ENCODE data around the gene SLC6A12. TPM values are rescaled to one million over a fixed set of nuclear protein-coding genes. Genes with fewer than 3 reads are reported as not detected.
"Not testable (repeated sequence)": the region's sequence is repeated elsewhere in the genome, so short reads cannot be mapped to it uniquely, and the experiment has no call there.

Gene SLC6A12
- total RNA-seq, 4 donors from 2014 or later: 0.17 to 0.78 (median 0.34) TPM; not detected in 1

GRCh38 chr12:218221-218620 lies 4.3 kb upstream of the SLC6A12 start:
- TF ChIP-seq EP300 (IDR thresholded peaks at IDR 0.05) (no peak), POLR2AphosphoS5 (IDR thresholded peaks at IDR 0.05) (no peak), POLR2A (IDR thresholded peaks at IDR 0.05; ENCODE audit: low read depth) (no peak), CTCF (IDR thresholded peaks at IDR 0.05) (no peak)
- peaks cover 0 to 5% (median 0%) of the 10 kb centered on the region in 4 donors for H3K4me1 ChIP-seq
- intact Hi-C loops (cut with DNase I): no loop called here
- H3K27ac ChIP-seq (replicated peaks in 1 of 4): no peak overlapping the region
- peaks cover 0 to 77% (median 0%) of the 10 kb centered on the region in 4 donors for H3K27me3 ChIP-seq
- WGBS: 85% methylated on average over 5 of the region's 5 CpGs
- no peak for DNase-seq (ENCODE audit: extremely low spot score)
- no peaks in the 10 kb centered on the region for H3K36me3 ChIP-seq
- no peaks in the 10 kb centered on the region for H3K9me3 ChIP-seq
- no peak overlapping the region for H3K4me3 ChIP-seq

GRCh38 chr12:217029-217428 lies 3.1 kb upstream of the SLC6A12 start:
- WGBS: 81% methylated on average over 6 of the region's 6 CpGs
- H3K36me3 ChIP-seq; DNase-seq (ENCODE audit: extremely low spot score); H3K4me3 ChIP-seq; intact Hi-C loops (cut with DNase I); H3K9me3 ChIP-seq; H3K27ac ChIP-seq (replicated peaks in 1 of 4); H3K4me1 ChIP-seq: not testable (repeated sequence)
- peaks cover 0 to 89% (median 0%) of the 10 kb centered on the region in 4 donors for H3K27me3 ChIP-seq

- TF ChIP-seq CTCF (IDR thresholded peaks at IDR 0.05) (no peak), POLR2AphosphoS5 (IDR thresholded peaks at IDR 0.05) (no peak), POLR2A (IDR thresholded peaks at IDR 0.05; ENCODE audit: low read depth) (no peak), EP300 (IDR thresholded peaks at IDR 0.05) (no peak)
- Histone ChIP-seq H3K4me3 (no peak overlapping the region), H3K27ac (replicated peaks in 1 of 4) (no peak overlapping the region), H3K4me1 (peaks cover 0 to 6% (median 2%) of the 10 kb centered on the region in 4 donors), H3K27me3 (peaks cover 0 to 83% (median 0%) of the 10 kb centered on the region in 4 donors), H3K36me3 (no peaks in the 10 kb centered on the region), H3K9me3 (no peaks in the 10 kb centered on the region)
- WGBS: 92% methylated on average over 6 of the region's 6 CpGs
- intact Hi-C loops (cut with DNase I): no loop called here
- no peak for DNase-seq (ENCODE audit: extremely low spot score)
These were observed 1.2 kb upstream of the SLC6A12 start for GRCh38 chr12:215116-215515.

GRCh38 chr12:213527-213932 lies 427 bp downstream of the SLC6A12 start:
- 58% methylated on average over 12 of the region's 12 CpGs for WGBS

More at GRCh38 chr12:213527-213932, 427 bp downstream of the SLC6A12 start:
- no peak overlapping the region for H3K27ac ChIP-seq (replicated peaks in 1 of 4)
- peaks cover 0 to 6% (median 2%) of the 10 kb centered on the region in 4 donors for H3K4me1 ChIP-seq
- H3K4me3 ChIP-seq: no peak overlapping the region
- no peaks in the 10 kb centered on the region for H3K9me3 ChIP-seq
- no peak for DNase-seq (ENCODE audit: extremely low spot score)
- H3K36me3 ChIP-seq: no peaks in the 10 kb centered on the region
- TF ChIP-seq POLR2AphosphoS5 (IDR thresholded peaks at IDR 0.05): no peak
- no peak for TF ChIP-seq EP300 (IDR thresholded peaks at IDR 0.05)
- TF ChIP-seq CTCF (IDR thresholded peaks at IDR 0.05): no peak
- TF ChIP-seq POLR2A (IDR thresholded peaks at IDR 0.05; ENCODE audit: low read depth): no peak
- peaks cover 0 to 77% (median 0%) of the 10 kb centered on the region in 4 donors for H3K27me3 ChIP-seq
- intact Hi-C loops (cut with DNase I): no loop called here

All from esophagus muscularis mucosa (tissue), 4 donors.